Keratinocyte (primary cell): ENCODE measurements around the gene NELL1. TPM values are rescaled to one million over a fixed set of nuclear protein-coding genes. Genes with fewer than 3 reads are reported as not detected.

Experiments used
- DNase-seq: peaks from one replicate; pipeline ENCODE4 v3.0.0-alpha.2; 2011; ENCODE audit warnings: low read depth, missing footprints, low spot score
- FAIRE-seq: peaks from 2 replicates; lab custom pipeline; 2011; peaks lifted over from hg19 to GRCh38; lab: Jason Lieb, UNC
- H2AFZ ChIP-seq: 2 replicates; pipeline ENCODE4 v1.6.0; 2012; ENCODE audit warnings: low read length, control low read depth, inconsistent platforms; ENCODE audit not compliant: control insufficient read depth
- H3K27ac ChIP-seq: 2 replicates; pipeline ENCODE4 v1.5.1; 2011; ENCODE audit warnings: low read length; ENCODE audit not compliant: control insufficient read depth, insufficient read depth
- H3K27me3 ChIP-seq: 3 replicates; pipeline ENCODE4 v1.6.0; 2011; ENCODE audit warnings: low read length; ENCODE audit not compliant: control insufficient read depth, insufficient read depth; ENCODE audit errors: extremely low read depth
- H3K36me3 ChIP-seq, 2 experiments: 2 replicates in 1 of 2; 3 replicates in 1 of 2; pipeline ENCODE4 v1.5.1; 2011; ENCODE audit warnings: low read length in 2 of 2, mild to moderate bottlenecking in 1 of 2; ENCODE audit not compliant: control insufficient read depth in 2 of 2, insufficient read depth in 2 of 2; ENCODE audit errors: extremely low read depth in 1 of 2
- H3K4me1 ChIP-seq: 3 replicates; pipeline ENCODE4 v1.5.1; 2011; ENCODE audit warnings: low read length; ENCODE audit not compliant: control insufficient read depth, insufficient read depth; ENCODE audit errors: extremely low read depth
- H3K4me2 ChIP-seq: 3 replicates; pipeline ENCODE4 v1.6.0; 2011; ENCODE audit warnings: low read depth, low read length; ENCODE audit not compliant: control insufficient read depth, insufficient read depth; ENCODE audit errors: extremely low read depth
- H3K4me3 ChIP-seq, 3 experiments: fragments of 200-600 bp in 1 of 3; sonication (generic) in 1 of 3; 2 replicates in 2 of 3; 3 replicates in 1 of 3; pipeline ENCODE4 v1.5.1; 2011 to 2016; ENCODE audit warnings: low read length in 3 of 3, mild to moderate bottlenecking in 3 of 3, control low read depth in 2 of 3, inconsistent platforms in 1 of 3, low read depth in 1 of 3, mixed read lengths in 1 of 3, mixed run types in 1 of 3, moderate library complexity in 1 of 3; ENCODE audit not compliant: control insufficient read depth in 2 of 3, insufficient read depth in 2 of 3; ENCODE audit errors: extremely low read depth in 1 of 3
- H3K79me2 ChIP-seq: 2 replicates; pipeline ENCODE4 v1.6.0; 2012; ENCODE audit warnings: low read length; ENCODE audit not compliant: control insufficient read depth, insufficient read depth
- H3K9ac ChIP-seq: 3 replicates; pipeline ENCODE4 v1.6.0; 2011; ENCODE audit warnings: low read length; ENCODE audit not compliant: control insufficient read depth, insufficient read depth; ENCODE audit errors: extremely low read depth
- H3K9me1 ChIP-seq: 3 replicates; pipeline ENCODE4 v1.6.0; 2011; ENCODE audit warnings: low read length; ENCODE audit not compliant: control insufficient read depth, insufficient read depth; ENCODE audit errors: extremely low read depth
- H3K9me3 ChIP-seq: 2 replicates; pipeline ENCODE4 v1.5.1; 2012; ENCODE audit warnings: low read depth, low read length; ENCODE audit not compliant: control insufficient read depth
- H4K20me1 ChIP-seq: 3 replicates; pipeline ENCODE4 v1.6.0; 2011; ENCODE audit warnings: low read length; ENCODE audit not compliant: control insufficient read depth, insufficient read depth; ENCODE audit errors: extremely low read depth
- EZH2 ChIP-seq: IDR thresholded peaks from one replicate; pipeline ENCODE4 v1.6.1; 2012; ENCODE audit warnings: inconsistent platforms, mild to moderate bottlenecking, low read length, moderate library complexity
- dilution Hi-C: fragments of 300-500 bp; cut with MboI; formaldehyde crosslinking; loops from one replicate; pipeline ENCODE4 v1.7.0; 2020; ENCODE audit warnings: low sequenced_read_pairs; ENCODE audit not compliant: extremely low pct_ligation_motif_present
- polyA plus RNA-seq, 5 experiments: library from polyadenylated mRNA; depleted of rRNA in 3 of 5; stranded (reverse) in 3 of 5; stranded (forward) in 1 of 5; unstranded in 1 of 5; fragments of >200 nt; gene quantifications; 1 replicate in 1 of 5; 2 replicates in 3 of 5; 3 replicates in 1 of 5; pipeline versions ENCODE4 v1.2.1 to v1.2.3, GENCODE V29; 2011 to 2012; ENCODE audit warnings: missing spikeins in 2 of 5, low read depth in 1 of 5, low replicate concordance in 1 of 5
- TF ChIP-seq, protein P1 (sequence below), 3 experiments: IDR thresholded peaks in 1 of 3; conservative IDR thresholded peaks in 1 of 3; optimal IDR thresholded peaks in 1 of 3; 2 replicates in 2 of 3; 3 replicates in 1 of 3; pipeline versions ENCODE3 to v1.5.1; 2011; ENCODE audit warnings: low read length in 3 of 3, mild to moderate bottlenecking in 3 of 3, moderate library complexity in 2 of 3, control low read depth in 1 of 3, inconsistent platforms in 1 of 3; ENCODE audit not compliant: insufficient read depth in 2 of 3; ENCODE audit errors: extremely low read depth in 1 of 3

Gene NELL1
- polyA plus RNA-seq, 1 donor (not counting 4 experiments of a cell fraction or from before 2014, with no cell fraction given), result not detected

DNA sequence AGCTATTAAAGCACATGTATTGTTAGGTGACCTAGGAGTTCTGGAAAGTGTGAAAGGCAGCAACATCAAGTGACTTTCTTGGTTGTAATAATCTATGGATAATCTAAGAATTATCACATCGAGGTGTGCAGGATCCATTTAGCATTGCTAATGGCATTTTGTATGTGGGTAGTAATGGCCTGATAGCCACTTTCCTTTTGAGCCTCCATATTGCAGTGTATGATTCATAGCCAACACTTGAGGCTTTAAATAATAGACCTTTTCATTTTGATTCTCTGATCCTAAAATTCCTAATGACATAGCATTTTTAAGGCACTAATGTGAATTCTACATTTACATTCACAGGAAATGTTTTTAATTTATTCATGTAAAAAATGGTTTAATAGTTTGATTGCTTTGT lies 759.4 kb downstream of the NELL1 start:
- Histone ChIP-seq H3K4me1 (peaks cover 8% of the 10 kb centered on the region), H3K9me3 (no peaks in the 10 kb centered on the region), H3K27me3 (no peaks in the 10 kb centered on the region), H3K79me2 (no peaks in the 10 kb centered on the region), H3K9me1 (no peaks in the 10 kb centered on the region), H3K36me3 (no peaks in the 10 kb centered on the region), H3K27ac (no peak overlapping the region), H4K20me1 (no peaks in the 10 kb centered on the region), H3K9ac (no peak overlapping the region), H2AFZ (no peak overlapping the region), H3K4me2 (no peak overlapping the region), H3K4me3 (no peak overlapping the region)
- DNase-seq, result no peak
- no peak for FAIRE-seq
- TF ChIP-seq EZH2, result no peak
- TF ChIP-seq, protein P1, sequence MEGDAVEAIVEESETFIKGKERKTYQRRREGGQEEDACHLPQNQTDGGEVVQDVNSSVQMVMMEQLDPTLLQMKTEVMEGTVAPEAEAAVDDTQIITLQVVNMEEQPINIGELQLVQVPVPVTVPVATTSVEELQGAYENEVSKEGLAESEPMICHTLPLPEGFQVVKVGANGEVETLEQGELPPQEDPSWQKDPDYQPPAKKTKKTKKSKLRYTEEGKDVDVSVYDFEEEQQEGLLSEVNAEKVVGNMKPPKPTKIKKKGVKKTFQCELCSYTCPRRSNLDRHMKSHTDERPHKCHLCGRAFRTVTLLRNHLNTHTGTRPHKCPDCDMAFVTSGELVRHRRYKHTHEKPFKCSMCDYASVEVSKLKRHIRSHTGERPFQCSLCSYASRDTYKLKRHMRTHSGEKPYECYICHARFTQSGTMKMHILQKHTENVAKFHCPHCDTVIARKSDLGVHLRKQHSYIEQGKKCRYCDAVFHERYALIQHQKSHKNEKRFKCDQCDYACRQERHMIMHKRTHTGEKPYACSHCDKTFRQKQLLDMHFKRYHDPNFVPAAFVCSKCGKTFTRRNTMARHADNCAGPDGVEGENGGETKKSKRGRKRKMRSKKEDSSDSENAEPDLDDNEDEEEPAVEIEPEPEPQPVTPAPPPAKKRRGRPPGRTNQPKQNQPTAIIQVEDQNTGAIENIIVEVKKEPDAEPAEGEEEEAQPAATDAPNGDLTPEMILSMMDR (optimal IDR thresholded peaks at IDR 0.05 in 1 of 3, IDR thresholded peaks at IDR 0.05 in 1 of 3, conservative IDR thresholded peaks at IDR 0.05 in 1 of 3; ENCODE audit: extremely low read depth in 1 of 3, insufficient read depth in 2 of 3, low read length in 3 of 3), result no peak
- dilution Hi-C loops, result no loop called here

DNA sequence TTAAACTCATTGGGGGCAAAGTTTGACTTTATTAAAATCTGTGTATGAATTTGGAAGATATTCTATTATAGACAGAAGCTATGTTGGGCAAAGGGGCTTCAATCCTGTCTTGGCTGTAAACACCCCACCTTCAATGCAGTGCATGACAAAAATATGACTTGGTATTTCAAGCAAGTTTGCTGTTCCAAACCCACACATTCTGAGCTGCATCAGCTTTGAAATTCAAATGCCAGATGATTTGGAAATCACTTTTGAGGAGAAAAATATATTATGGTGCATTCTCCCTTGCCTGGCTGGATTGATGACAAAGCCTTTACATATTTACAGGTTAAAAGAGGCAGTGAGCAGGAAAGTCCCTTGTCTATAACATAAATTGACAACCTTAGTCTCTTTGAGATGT lies 760.0 kb downstream of the NELL1 start:
- H3K4me1 ChIP-seq, result peaks cover 8% of the 10 kb centered on the region

More for the DNA sequence above, 760.0 kb downstream of the NELL1 start:
- dilution Hi-C loops, result no loop called here
- no peak for TF ChIP-seq EZH2
- TF ChIP-seq, protein P1 (optimal IDR thresholded peaks at IDR 0.05 in 1 of 3, IDR thresholded peaks at IDR 0.05 in 1 of 3, conservative IDR thresholded peaks at IDR 0.05 in 1 of 3; ENCODE audit: extremely low read depth in 1 of 3, insufficient read depth in 2 of 3, low read length in 3 of 3), result no peak
- Histone ChIP-seq H3K9me1 (no peaks in the 10 kb centered on the region), H3K27me3 (no peaks in the 10 kb centered on the region), H3K27ac (no peak overlapping the region), H3K4me3 (no peak overlapping the region), H4K20me1 (no peaks in the 10 kb centered on the region), H3K36me3 (no peaks in the 10 kb centered on the region), H3K4me2 (no peak overlapping the region), H3K9me3 (no peaks in the 10 kb centered on the region), H3K9ac (no peak overlapping the region), H3K79me2 (no peaks in the 10 kb centered on the region), H2AFZ (no peak overlapping the region)
- DNase-seq (no peak), FAIRE-seq (no peak)
